NT2/D1 (cell line): ENCODE data around the gene BBX.

Source experiments
- YY1 ChIP-seq: IDR thresholded peaks from 2 replicates; pipeline ENCODE4 v1.6.1; 2011; ENCODE audit not compliant: insufficient read length, insufficient read depth
- ZNF274 ChIP-seq: IDR thresholded peaks from 2 replicates; pipeline ENCODE4 v1.6.1; 2011; ENCODE audit warnings: mild to moderate bottlenecking, low read depth, low read length

DNA sequence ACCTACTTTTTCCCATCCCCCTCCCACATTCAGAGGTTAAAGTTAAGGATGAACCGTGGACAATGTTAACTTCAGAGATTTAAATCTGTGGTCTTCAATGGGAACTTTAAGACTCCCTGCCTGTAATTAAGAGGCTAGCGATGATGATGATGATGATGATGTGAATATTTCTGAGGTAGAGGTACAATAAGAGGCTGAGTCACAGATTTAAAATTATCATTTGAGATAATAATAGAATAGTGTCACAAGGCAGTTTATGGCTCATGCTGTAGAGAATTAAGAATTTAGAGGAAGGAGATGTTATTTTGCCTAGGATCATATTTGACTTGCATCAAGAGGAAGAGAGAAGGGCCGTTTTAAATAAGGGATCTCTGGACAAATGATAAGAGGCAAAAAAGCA is 146.2 kb downstream of the BBX start:
- TF ChIP-seq YY1, result no peak
- no peak for TF ChIP-seq ZNF274
